NCI-H1417 treated with DMSO at 0.1 percent for 48 hours (cell line): ENCODE results near the gene SLC25A41.

ENCODE experiments used
- DNase-seq: peaks from one replicate; lab custom pipeline; 2025; lab: John Stamatoyannopoulos, UW

SLC25A41 gene

DNA sequence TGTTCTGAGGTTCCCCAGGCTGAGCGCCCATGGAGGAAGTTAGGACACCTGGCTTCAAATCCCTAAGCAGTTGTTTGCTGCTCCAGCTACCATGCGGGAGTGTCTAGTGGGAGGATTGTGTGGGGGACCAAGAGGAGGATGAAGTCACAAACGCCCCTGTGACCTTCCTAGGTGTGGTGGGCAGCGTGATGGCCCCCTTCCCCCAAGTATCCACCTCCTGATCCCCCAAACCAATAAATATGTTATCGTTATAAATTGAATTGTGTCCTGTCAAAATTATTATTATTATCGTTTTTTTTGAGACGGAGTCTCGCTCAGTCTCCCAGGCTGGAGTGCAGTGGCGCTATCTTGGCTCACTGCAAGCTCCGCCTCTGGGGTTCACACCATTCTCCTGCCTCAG is at the start of gene SLC25A41:
Gene SLC25A41, minus strand, starts transcription at position 101 of the 400 bp plus-strand sequence. Its CDS starts 70 bp downstream, at position 31.
- DNase-seq = no peak

DNA sequence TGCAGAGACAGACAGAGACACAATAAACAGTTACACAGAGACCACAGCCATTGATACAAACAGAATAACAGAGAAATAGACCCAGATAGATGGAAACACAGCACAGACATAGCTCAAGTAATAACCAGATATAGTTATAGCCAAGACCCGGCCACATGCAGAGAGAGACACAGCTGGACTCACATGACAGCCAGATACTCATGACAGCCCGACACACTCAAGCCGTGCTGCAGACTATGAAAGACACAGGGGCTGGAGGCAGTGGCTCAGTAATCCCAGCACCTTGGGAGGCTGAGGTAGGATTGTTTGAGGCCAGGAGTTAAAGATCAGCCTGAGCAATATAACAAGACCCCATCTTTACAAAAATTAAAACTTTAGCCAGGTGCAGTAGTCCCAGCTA is 49.7 kb upstream of the SLC25A41 start:
- no peak for DNase-seq

GRCh38 chr19:6482343-6482686 is 48.8 kb upstream of the SLC25A41 start:
- DNase-seq = no peak

DNA sequence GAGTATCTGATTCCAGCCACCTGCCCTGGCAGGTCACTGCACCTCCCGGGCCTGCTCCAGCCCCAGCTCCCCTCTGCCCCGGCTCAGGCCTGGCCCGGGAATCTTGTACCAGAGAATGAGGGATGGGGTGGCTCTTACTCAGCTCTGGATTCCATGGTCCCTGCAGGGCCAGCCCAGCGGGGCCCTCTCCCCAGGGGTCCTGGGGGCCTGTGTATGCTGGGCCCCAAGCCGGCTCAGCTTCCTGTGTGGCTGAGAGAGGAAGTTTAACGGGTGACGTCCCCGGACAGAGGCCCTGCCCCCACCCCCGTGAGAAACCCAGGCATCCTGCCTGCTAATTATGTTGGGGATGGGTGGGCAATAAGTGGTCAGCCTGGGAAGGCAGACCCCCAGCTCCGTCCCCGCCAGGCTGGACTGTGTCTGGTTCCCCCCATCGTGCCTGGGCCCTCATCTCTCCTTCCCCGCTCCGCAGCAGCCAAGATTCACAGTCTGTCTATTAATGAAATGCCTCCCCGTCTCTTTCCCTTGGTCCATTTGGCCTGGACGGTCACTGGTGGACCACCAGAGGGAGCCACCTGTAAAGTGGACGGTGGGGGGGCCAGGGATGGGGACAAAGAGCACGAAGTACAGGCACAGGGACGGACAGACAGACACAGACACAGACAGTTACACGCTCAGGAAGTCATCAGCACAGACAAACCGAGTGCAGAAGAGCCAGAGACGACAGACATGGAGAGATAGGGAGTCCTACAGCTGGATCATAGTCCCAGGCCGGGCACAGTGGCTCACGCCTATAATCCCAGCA is 48.2 kb upstream of the SLC25A41 start, which contains the start of gene DENND1C:
Gene DENND1C, minus strand, starts transcription at position 247 of the 802 bp plus-strand sequence. Its CDS starts 92 bp downstream, at position 155.
- DNase-seq = no peak

DNA sequence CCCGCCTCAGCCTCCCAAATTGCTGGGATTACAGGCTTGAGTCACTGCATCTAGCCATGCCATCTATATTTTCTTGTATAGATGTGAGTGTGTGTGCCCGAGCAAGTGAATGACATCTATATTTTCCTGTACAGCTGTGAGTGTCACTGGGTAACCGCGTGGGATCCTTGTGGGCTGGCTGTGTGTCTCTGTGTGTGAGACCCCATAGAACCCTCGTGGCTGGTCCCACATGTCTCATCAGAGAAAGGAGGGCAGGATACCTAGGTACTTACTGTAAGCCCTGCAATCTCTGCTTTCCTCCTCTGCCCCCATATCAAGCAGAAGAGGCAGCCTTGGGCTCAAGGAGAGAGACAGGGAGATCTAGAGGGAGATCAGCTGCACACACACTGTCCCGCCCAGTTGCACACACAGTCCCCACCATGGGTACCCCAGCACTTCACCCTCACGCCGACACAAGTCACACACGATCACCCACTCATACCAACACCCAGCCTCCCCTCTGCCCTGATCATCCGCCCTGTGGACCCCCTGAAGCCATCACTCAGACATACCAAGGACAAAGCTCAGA is 47.4 kb upstream of the SLC25A41 start:
- no peak for DNase-seq

- no peak for DNase-seq
These were observed 46.4 kb upstream of the SLC25A41 start for GRCh38 chr19:6479836-6480398.

DNA sequence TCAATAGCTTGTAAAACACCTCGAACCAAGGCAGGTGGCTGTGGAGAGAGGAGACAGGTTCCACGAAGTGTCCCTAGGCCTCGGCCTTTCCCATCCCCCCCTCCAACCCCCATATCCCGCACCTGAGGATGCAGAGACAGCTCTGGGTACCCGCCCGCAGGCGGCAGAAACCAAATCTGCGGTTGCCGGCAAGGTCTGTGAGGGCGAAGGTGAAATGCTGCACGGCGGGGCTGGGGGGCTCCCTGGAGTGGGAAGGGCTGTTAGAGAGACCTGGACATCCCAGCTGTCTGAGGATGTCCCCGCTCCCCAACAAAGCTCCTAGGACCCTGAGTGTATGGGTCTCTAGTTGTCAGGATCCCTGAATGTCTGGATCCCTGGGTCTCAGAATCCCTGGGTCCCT is 45.3 kb upstream of the SLC25A41 start:
- DNase-seq = no peak

GRCh38 chr19:6476896-6477431 is 43.4 kb upstream of the SLC25A41 start:
- no peak for DNase-seq

DNA sequence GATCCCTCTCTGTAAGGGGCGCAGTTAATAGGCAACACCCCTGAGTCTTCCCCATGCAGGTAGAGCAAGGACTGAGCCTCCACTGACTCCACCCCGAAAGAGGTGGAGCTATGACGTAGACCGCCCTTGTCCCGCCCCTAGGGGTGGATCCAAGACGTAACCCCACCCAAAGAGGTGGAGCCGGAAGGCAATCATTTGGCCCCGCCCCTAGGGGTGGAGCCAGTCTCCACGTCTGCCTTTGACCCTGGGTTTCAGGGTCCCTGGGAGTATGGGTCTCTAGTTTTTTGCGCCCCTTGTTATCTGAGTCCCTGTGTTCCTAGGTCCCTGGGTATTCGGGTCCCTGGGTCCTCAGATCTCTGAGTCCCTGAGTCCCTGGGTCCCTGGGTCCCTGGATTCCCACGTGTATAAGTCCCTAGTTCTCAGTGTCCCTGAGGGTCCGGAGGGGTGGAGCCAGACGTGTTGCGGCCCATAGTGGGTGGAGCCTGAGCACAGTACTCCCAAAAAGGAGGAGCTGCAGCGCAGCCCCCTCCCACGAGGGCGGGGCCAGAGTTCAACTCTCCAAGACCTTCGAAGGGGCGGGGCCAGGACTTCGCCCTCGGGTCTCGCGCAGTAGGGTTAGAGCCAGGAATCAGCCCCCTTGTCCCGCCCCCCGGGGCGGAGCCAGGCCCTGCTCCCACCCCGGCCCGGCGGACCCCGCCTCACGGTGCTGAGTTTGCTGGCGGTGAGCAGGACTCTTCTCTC is 42.8 kb upstream of the SLC25A41 start:
- no peak for DNase-seq

- DNase-seq = no peak
These were observed 42.0 kb upstream of the SLC25A41 start for GRCh38 chr19:6475321-6476108.

GRCh38 chr19:6473647-6474046 is 40.1 kb upstream of the SLC25A41 start:
- DNase-seq = no peak

- no peak for DNase-seq
These were observed 39.1 kb upstream of the SLC25A41 start for GRCh38 chr19:6472713-6473112.

GRCh38 chr19:6471076-6471475 is 37.5 kb upstream of the SLC25A41 start:
- DNase-seq = no peak

DNA sequence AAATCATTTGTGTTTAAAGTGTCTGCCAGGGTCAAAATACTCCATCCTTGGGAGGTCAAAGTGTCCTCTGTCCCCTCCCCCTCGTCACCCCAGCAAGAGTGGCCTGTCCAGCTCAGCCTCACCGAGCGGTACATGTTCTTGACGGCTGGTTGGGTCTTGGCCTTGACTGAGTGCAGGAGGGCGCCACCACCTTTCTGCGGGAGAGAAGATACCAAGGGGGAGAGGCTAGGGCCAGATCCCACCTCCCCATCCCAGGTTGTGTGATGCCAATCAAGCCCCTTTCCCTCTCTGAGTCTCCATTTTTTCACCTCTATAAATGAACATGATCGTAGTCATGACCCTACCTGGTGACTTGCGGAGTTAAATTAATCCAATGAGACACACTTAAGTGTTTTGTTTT is 36.6 kb upstream of the SLC25A41 start:
- no peak for DNase-seq

DNA sequence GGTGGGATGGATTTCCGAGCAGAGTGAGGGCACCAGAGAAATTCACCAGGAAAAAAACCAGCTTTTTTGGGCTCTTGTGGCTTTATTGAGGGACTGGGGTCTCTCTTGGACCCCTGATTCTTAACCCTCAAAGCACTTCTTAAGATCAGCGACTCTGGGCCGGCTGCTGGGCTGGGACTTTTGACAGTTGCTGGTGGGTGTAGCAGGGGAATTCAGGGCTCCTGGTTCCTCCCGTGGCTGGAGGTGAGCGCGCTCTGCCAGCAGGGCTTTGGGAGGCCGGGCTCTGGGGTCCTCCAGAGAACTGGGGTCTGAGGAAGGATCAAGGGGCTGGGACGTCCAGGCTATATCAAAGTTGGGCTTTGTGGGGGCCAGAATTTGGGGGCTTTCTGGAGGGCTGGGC is 33.8 kb upstream of the SLC25A41 start:
- DNase-seq = no peak

DNA sequence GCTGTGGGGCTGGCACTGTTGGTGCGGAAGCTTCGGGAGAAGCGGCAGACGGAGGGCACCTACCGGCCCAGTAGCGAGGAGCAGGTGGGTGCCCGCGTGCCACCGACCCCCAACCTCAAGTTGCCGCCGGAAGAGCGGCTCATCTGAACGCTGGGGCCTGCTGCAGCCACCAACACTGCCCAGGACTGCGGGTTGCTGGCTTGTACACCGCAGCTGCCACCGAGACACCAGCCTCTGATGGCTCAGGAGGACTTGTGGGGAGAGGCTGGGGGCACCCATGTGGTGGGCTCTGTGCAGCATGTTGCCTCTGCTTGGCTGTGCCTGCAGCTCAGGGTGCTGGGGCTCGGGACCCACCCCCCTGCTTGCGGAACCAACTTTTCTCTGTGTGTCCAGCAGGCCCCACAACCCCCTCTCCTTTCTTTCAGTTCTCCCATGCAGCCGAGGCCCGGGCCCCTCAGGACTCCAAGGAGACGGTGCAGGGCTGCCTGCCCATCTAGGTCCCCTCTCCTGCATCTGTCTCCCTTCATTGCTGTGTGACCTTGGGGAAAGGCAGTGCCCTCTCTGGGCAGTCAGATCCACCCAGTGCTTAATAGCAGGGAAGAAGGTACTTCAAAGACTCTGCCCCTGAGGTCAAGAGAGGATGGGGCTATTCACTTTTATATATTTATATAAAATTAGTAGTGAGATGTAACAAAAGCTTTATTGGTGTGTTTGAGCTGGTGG is 33.1 kb upstream of the SLC25A41 start:
- DNase-seq = no peak

- DNase-seq = no peak
These were observed 32.1 kb upstream of the SLC25A41 start for GRCh38 chr19:6465663-6466062.

- DNase-seq = no peak
These were observed 31.4 kb upstream of the SLC25A41 start for GRCh38 chr19:6465006-6465405.

DNA sequence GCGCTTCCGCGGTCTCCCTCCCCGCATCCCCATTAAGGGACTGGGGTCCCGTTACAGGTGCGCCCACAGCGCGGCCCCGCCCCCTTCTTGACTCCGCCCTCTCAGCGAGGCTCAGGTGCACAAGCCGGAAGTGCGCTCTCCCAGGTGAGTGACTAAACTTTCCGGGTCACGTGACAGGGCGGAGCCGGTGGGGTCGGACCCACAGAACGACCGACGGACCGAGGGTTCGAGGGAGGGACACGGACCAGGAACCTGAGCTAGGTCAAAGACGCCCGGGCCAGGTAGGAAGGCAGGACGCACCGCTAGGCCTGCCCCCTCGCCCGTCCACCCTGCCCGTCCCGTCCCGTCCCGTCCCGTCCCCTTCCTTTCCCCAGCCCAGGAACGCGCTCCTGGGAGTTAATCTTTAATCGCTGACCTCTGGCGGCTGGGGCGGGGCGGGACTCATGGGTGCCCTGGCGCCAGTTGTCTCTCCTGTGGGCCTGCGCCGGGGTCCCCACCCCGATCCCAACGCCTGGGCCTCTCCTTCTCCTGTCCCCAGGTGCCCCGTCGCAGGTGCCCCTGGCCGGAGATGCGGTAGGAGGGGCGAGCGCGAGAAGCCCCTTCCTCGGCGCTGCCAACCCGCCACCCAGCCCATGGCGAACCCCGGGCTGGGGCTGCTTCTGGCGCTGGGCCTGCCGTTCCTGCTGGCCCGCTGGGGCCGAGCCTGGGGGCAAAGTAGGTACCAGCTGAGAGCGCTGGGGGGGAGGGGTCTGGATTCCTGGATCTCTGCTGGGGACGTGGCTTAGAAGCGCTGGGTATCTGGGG is 30.7 kb upstream of the SLC25A41 start, which contains the start of gene CRB3:
Gene CRB3, plus strand, starts transcription at position 202 of the 804 bp plus-strand sequence. Its CDS starts 431 bp downstream, at position 633.
- no peak for DNase-seq
